ENCODE data around the gene IBA57. TPM values are rescaled to one million over a fixed set of nuclear protein-coding genes. Genes with fewer than 3 reads are reported as not detected.
A peak's percentile ranks its signal among the peaks of the same experiment; 100 is the strongest.

Gene IBA57
- total and polyA plus RNA-seq, 2 experiments from 2014 or later, result 4.7 to 5.0 TPM

DNA sequence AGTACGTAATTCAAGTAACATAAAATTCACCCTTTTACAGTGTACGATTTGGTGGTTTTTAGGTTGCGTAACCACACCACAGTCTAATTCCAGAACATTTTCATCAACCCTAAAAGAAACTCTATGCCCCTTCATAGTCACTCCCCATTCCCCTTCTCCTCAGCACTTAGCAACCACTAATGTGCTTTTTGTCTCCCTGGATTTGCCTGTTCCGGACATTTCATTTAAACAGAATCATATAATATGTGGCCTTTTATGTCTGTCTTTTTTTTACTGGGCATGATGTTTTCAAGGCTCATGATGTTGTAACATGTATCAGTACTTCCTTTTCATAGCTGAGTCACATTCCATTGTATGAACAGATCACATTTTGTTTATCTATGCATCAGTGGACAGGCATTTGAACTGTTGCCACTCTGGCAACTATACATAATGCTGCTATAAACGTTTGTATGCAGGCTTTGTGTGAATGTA, 63.0 kb downstream of the IBA57 start:
- H3K4me2 ChIP-seq, result no peak overlapping the region
- H3K9me3 ChIP-seq (ENCODE audit: low read depth), result no peaks in the 10 kb centered on the region
- 79% methylated on average over 5 of the region's 5 CpGs for WGBS (ENCODE audit: low lambda C conversion rate, missing lambda C conversion rate)
- DNase-seq (ENCODE audit: low spot score), result no peak
- no peak overlapping the region for H2AFZ ChIP-seq
- H3K27me3 ChIP-seq, result no peaks in the 10 kb centered on the region
- TF ChIP-seq, protein P1, sequence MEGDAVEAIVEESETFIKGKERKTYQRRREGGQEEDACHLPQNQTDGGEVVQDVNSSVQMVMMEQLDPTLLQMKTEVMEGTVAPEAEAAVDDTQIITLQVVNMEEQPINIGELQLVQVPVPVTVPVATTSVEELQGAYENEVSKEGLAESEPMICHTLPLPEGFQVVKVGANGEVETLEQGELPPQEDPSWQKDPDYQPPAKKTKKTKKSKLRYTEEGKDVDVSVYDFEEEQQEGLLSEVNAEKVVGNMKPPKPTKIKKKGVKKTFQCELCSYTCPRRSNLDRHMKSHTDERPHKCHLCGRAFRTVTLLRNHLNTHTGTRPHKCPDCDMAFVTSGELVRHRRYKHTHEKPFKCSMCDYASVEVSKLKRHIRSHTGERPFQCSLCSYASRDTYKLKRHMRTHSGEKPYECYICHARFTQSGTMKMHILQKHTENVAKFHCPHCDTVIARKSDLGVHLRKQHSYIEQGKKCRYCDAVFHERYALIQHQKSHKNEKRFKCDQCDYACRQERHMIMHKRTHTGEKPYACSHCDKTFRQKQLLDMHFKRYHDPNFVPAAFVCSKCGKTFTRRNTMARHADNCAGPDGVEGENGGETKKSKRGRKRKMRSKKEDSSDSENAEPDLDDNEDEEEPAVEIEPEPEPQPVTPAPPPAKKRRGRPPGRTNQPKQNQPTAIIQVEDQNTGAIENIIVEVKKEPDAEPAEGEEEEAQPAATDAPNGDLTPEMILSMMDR (IDR thresholded peaks at IDR 0.05; ENCODE audit: poor library complexity), result no peak
- TF ChIP-seq EZH2 (IDR thresholded peaks at IDR 0.05; ENCODE audit: borderline replicate concordance) (no peak), EZH2phosphoT487 (IDR thresholded peaks at IDR 0.05; ENCODE audit: low read depth, severe bottlenecking, unreplicated experiment) (no peak)
- H3K9me2 ChIP-seq (replicated peaks; ENCODE audit: insufficient read depth), result no peaks in the 10 kb centered on the region
- H3K36me3 ChIP-seq (replicated peaks; ENCODE audit: insufficient read depth, low read depth), result no peaks in the 10 kb centered on the region
- peak overlapping the region; percentile 6 for H3K27ac ChIP-seq
- H3K79me2 ChIP-seq, result no peaks in the 10 kb centered on the region
- H3K4me1 ChIP-seq (ENCODE audit: insufficient read depth), result peaks cover 4% of the 10 kb centered on the region
- no peaks in the 10 kb centered on the region for H4K20me1 ChIP-seq (ENCODE audit: insufficient read depth, poor library complexity, severe bottlenecking)
- H3K4me3 ChIP-seq, result no peak overlapping the region

DNA sequence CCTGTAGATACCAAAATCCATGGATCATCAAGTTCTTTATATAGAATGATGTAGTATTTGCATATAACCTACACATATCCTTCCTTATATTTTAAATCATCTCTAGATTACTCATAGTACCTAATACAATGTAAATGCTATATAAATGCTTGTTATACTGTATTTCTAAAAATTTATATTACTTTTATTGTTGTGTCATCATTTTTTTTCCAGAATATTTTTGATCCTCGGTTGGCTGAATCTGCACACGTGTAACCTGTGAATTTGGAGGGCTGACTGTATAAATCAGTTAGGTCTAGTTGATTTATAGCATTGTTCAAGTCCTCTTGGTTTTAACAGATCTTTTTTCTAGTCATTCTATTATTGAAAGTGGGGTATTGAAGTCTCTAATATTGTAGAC, 65.6 kb downstream of the IBA57 start:
- Histone ChIP-seq H3K27me3 (no peaks in the 10 kb centered on the region), H4K20me1 (ENCODE audit: insufficient read depth, poor library complexity, severe bottlenecking) (no peaks in the 10 kb centered on the region), H3K79me2 (no peaks in the 10 kb centered on the region), H3K9me3 (ENCODE audit: low read depth) (no peaks in the 10 kb centered on the region), H3K4me1 (ENCODE audit: insufficient read depth) (peaks cover 4% of the 10 kb centered on the region), H2AFZ (no peak overlapping the region), H3K4me2 (no peak overlapping the region), H3K9me2 (replicated peaks; ENCODE audit: insufficient read depth) (no peaks in the 10 kb centered on the region), H3K36me3 (replicated peaks; ENCODE audit: insufficient read depth, low read depth) (no peaks in the 10 kb centered on the region), H3K4me3 (no peak overlapping the region), H3K27ac (no peak overlapping the region)
- WGBS (ENCODE audit: low lambda C conversion rate, missing lambda C conversion rate), result 94% methylated on average over 2 of the region's 2 CpGs
- TF ChIP-seq EZH2 (IDR thresholded peaks at IDR 0.05; ENCODE audit: borderline replicate concordance), result no peak
- TF ChIP-seq, protein P1 (IDR thresholded peaks at IDR 0.05; ENCODE audit: poor library complexity), result no peak
- no peak for TF ChIP-seq EZH2phosphoT487 (IDR thresholded peaks at IDR 0.05; ENCODE audit: low read depth, severe bottlenecking, unreplicated experiment)
- DNase-seq (ENCODE audit: low spot score), result no peak

Small RNAs within 50 kb of the gene (small RNA-seq; reads per million reads assigned to genes)
- not detected for gene AL359510.1

Other genes starting within 250 kb of the IBA57 start
- 1.2 and 2.8 TPM in 2 replicates for gene WNT9A, start 217.9 kb upstream of the IBA57 start, total RNA-seq
- gene WNT9A, start 217.9 kb upstream of the IBA57 start, polyA plus RNA-seq, result 0.40 and 1.5 TPM in 2 replicates
- 0.03 and 0.20 TPM in 2 replicates for gene WNT3A, start 158.8 kb upstream of the IBA57 start, total RNA-seq
- not detected in 2 replicates for gene WNT3A, start 158.8 kb upstream of the IBA57 start, polyA plus RNA-seq
- gene ARF1, start 83.1 kb upstream of the IBA57 start, total RNA-seq, result 249 and 250 TPM in 2 replicates
- 594 and 609 TPM in 2 replicates for gene ARF1, start 83.1 kb upstream of the IBA57 start, polyA plus RNA-seq
- 8.3 and 12.3 TPM in 2 replicates for gene C1orf35, start 62.5 kb upstream of the IBA57 start, total RNA-seq
- gene C1orf35, start 62.5 kb upstream of the IBA57 start, polyA plus RNA-seq, result 24.6 and 31.6 TPM in 2 replicates
- 59.6 and 64.8 TPM in 2 replicates for gene MRPL55, start 56.5 kb upstream of the IBA57 start, total RNA-seq
- 122 and 130 TPM in 2 replicates for gene MRPL55, start 56.5 kb upstream of the IBA57 start, polyA plus RNA-seq
- gene GUK1, start 25.5 kb upstream of the IBA57 start, total RNA-seq, result 157 and 158 TPM in 2 replicates
- 306 and 368 TPM in 2 replicates for gene GUK1, start 25.5 kb upstream of the IBA57 start, polyA plus RNA-seq
- gene GJC2, start 15.9 kb upstream of the IBA57 start, total RNA-seq, result 0.80 and 1.6 TPM in 2 replicates
- gene GJC2, start 15.9 kb upstream of the IBA57 start, polyA plus RNA-seq, result 0.40 and 0.63 TPM in 2 replicates
- 11.2 and 22.4 TPM in 2 replicates for gene OBSCN, start 42.2 kb downstream of the IBA57 start, total RNA-seq
- 15.0 and 20.6 TPM in 2 replicates for gene OBSCN, start 42.2 kb downstream of the IBA57 start, polyA plus RNA-seq
- gene TRIM11, start 241.0 kb downstream of the IBA57 start, total RNA-seq, result 10.4 and 13.8 TPM in 2 replicates
- gene TRIM11, start 241.0 kb downstream of the IBA57 start, polyA plus RNA-seq, result 10.4 and 14.5 TPM in 2 replicates